ENCODE data around the gene SLC13A4.
"Not testable (repeated sequence)": the region's sequence is repeated elsewhere in the genome, so short reads cannot be mapped to it uniquely, and the experiment has no call there.

SLC13A4 gene

GRCh38 chr7:135684699-135685098 lies 43.3 kb downstream of the SLC13A4 start:
- Histone ChIP-seq H3K27me3 (ENCODE audit: insufficient read depth, low read length) (no peaks in the 10 kb centered on the region), H3K4me3 (ENCODE audit: low read length) (no peak overlapping the region), H3K9ac (ENCODE audit: low read depth, low read length) (no peak overlapping the region), H3K27ac (ENCODE audit: low read length) (no peak overlapping the region), H3K4me1 (ENCODE audit: insufficient read depth, low read length) (no peaks in the 10 kb centered on the region; the same call in 1 of the 2 replicates), H3K36me3 (ENCODE audit: insufficient read depth, low read depth, low read length) (peaks cover 18% of the 10 kb centered on the region), H3K9me3 (ENCODE audit: insufficient read depth, low read depth, low read length) (no peaks in the 10 kb centered on the region)

- Histone ChIP-seq H3K9ac (ENCODE audit: low read depth, low read length) (no peak overlapping the region), H3K4me3 (ENCODE audit: low read length) (no peak overlapping the region), H3K4me1 (ENCODE audit: insufficient read depth, low read length) (no peaks in the 10 kb centered on the region; the same call in 1 of the 2 replicates), H3K27ac (ENCODE audit: low read length) (no peak overlapping the region), H3K27me3 (ENCODE audit: insufficient read depth, low read length) (no peaks in the 10 kb centered on the region), H3K36me3 (ENCODE audit: insufficient read depth, low read depth, low read length) (peaks cover 13% of the 10 kb centered on the region), H3K9me3 (ENCODE audit: insufficient read depth, low read depth, low read length) (no peaks in the 10 kb centered on the region)
These were observed 43.9 kb downstream of the SLC13A4 start for GRCh38 chr7:135684136-135684535.

- H3K9me3 ChIP-seq (ENCODE audit: insufficient read depth, low read depth, low read length) = no peaks in the 10 kb centered on the region
- H3K27me3 ChIP-seq (ENCODE audit: insufficient read depth, low read length) = no peaks in the 10 kb centered on the region
- no peak overlapping the region for H3K27ac ChIP-seq (ENCODE audit: low read length)
- H3K36me3 ChIP-seq (ENCODE audit: insufficient read depth, low read depth, low read length) = peaks cover 13% of the 10 kb centered on the region
- no peak overlapping the region for H3K9ac ChIP-seq (ENCODE audit: low read depth, low read length)
- no peak overlapping the region for H3K4me3 ChIP-seq (ENCODE audit: low read length)
- H3K4me1 ChIP-seq (ENCODE audit: insufficient read depth, low read length) = no peaks in the 10 kb centered on the region; the same call in 1 of the 2 replicates
These were observed 44.4 kb downstream of the SLC13A4 start for GRCh38 chr7:135683609-135684008.

- Histone ChIP-seq H3K27ac (ENCODE audit: low read length) (no peak overlapping the region), H3K36me3 (ENCODE audit: insufficient read depth, low read depth, low read length) (peaks cover 25% of the 10 kb centered on the region), H3K9ac (ENCODE audit: low read depth, low read length) (no peak overlapping the region), H3K4me1 (ENCODE audit: insufficient read depth, low read length) (no peaks in the 10 kb centered on the region; the same call in 1 of the 2 replicates), H3K27me3 (ENCODE audit: insufficient read depth, low read length) (no peaks in the 10 kb centered on the region), H3K9me3 (ENCODE audit: insufficient read depth, low read depth, low read length) (no peaks in the 10 kb centered on the region), H3K4me3 (ENCODE audit: low read length) (no peak overlapping the region)
These were observed 45.8 kb downstream of the SLC13A4 start for GRCh38 chr7:135682191-135682590.

GRCh38 chr7:135681762-135682161 lies 46.2 kb downstream of the SLC13A4 start:
- Histone ChIP-seq H3K9ac (ENCODE audit: low read depth, low read length) (no peak overlapping the region), H3K36me3 (ENCODE audit: insufficient read depth, low read depth, low read length) (peaks cover 27% of the 10 kb centered on the region), H3K27me3 (ENCODE audit: insufficient read depth, low read length) (no peaks in the 10 kb centered on the region), H3K4me3 (ENCODE audit: low read length) (no peak overlapping the region), H3K27ac (ENCODE audit: low read length) (no peak overlapping the region), H3K4me1 (ENCODE audit: insufficient read depth, low read length) (no peaks in the 10 kb centered on the region; the same call in 1 of the 2 replicates), H3K9me3 (ENCODE audit: insufficient read depth, low read depth, low read length) (no peaks in the 10 kb centered on the region)

GRCh38 chr7:135678612-135679575 lies 49.1 kb downstream of the SLC13A4 start:
- H3K27me3 ChIP-seq (ENCODE audit: insufficient read depth, low read length) = no peaks in the 10 kb centered on the region
- H3K4me3 ChIP-seq (ENCODE audit: low read length) = no peak overlapping the region
- H3K36me3 ChIP-seq (ENCODE audit: insufficient read depth, low read depth, low read length) = peaks cover 48% of the 10 kb centered on the region
- H3K9ac ChIP-seq (ENCODE audit: low read depth, low read length) = no peak overlapping the region
- no peaks in the 10 kb centered on the region for H3K9me3 ChIP-seq (ENCODE audit: insufficient read depth, low read depth, low read length)
- H3K4me1 ChIP-seq (ENCODE audit: insufficient read depth, low read length) = no peaks in the 10 kb centered on the region
- no peak overlapping the region for H3K27ac ChIP-seq (ENCODE audit: low read length)

- H3K27me3 ChIP-seq (ENCODE audit: insufficient read depth, low read length) = no peaks in the 10 kb centered on the region
- no peak overlapping the region for H3K4me3 ChIP-seq (ENCODE audit: low read length)
- no peak overlapping the region for H3K9ac ChIP-seq (ENCODE audit: low read depth, low read length)
- H3K9me3 ChIP-seq (ENCODE audit: insufficient read depth, low read depth, low read length) = no peaks in the 10 kb centered on the region
- no peak overlapping the region for H3K27ac ChIP-seq (ENCODE audit: low read length)
- H3K36me3 ChIP-seq (ENCODE audit: insufficient read depth, low read depth, low read length) = peaks cover 48% of the 10 kb centered on the region
- H3K4me1 ChIP-seq (ENCODE audit: insufficient read depth, low read length) = no peaks in the 10 kb centered on the region
These were observed 54.7 kb downstream of the SLC13A4 start for GRCh38 chr7:135673360-135673706.

- Histone ChIP-seq H3K4me1 (ENCODE audit: insufficient read depth, low read length) (no peaks in the 10 kb centered on the region), H3K36me3 (ENCODE audit: insufficient read depth, low read depth, low read length) (peaks cover 43% of the 10 kb centered on the region), H3K9ac (ENCODE audit: low read depth, low read length) (no peak overlapping the region), H3K9me3 (ENCODE audit: insufficient read depth, low read depth, low read length) (no peaks in the 10 kb centered on the region), H3K27ac (ENCODE audit: low read length) (no peak overlapping the region), H3K27me3 (ENCODE audit: insufficient read depth, low read length) (no peaks in the 10 kb centered on the region), H3K4me3 (ENCODE audit: low read length) (no peak overlapping the region)
These were observed 55.2 kb downstream of the SLC13A4 start for GRCh38 chr7:135672560-135673359.

GRCh38 chr7:135670179-135670578 lies 57.8 kb downstream of the SLC13A4 start:
- Histone ChIP-seq H3K36me3 (ENCODE audit: insufficient read depth, low read depth, low read length) (peaks cover 20% of the 10 kb centered on the region), H3K27ac (ENCODE audit: low read length) (no peak overlapping the region), H3K27me3 (ENCODE audit: insufficient read depth, low read length) (no peaks in the 10 kb centered on the region), H3K4me1 (ENCODE audit: insufficient read depth, low read length) (no peaks in the 10 kb centered on the region), H3K9me3 (ENCODE audit: insufficient read depth, low read depth, low read length) (no peaks in the 10 kb centered on the region), H3K9ac (ENCODE audit: low read depth, low read length) (no peak overlapping the region; the same call in 1 of the 2 replicates), H3K4me3 (ENCODE audit: low read length) (no peak overlapping the region)

- peaks cover 17% of the 10 kb centered on the region for H3K36me3 ChIP-seq (ENCODE audit: insufficient read depth, low read depth, low read length)
- no peak overlapping the region for H3K4me3 ChIP-seq (ENCODE audit: low read length)
- H3K27ac ChIP-seq (ENCODE audit: low read length) = no peak overlapping the region
- H3K9me3 ChIP-seq (ENCODE audit: insufficient read depth, low read depth, low read length) = no peaks in the 10 kb centered on the region
- H3K27me3 ChIP-seq (ENCODE audit: insufficient read depth, low read length) = no peaks in the 10 kb centered on the region
- H3K4me1 ChIP-seq (ENCODE audit: insufficient read depth, low read length) = no peaks in the 10 kb centered on the region
- no peak overlapping the region; the same call in 1 of the 2 replicates for H3K9ac ChIP-seq (ENCODE audit: low read depth, low read length)
These were observed 58.2 kb downstream of the SLC13A4 start for GRCh38 chr7:135669774-135670173.

GRCh38 chr7:135668852-135669395 lies 59.1 kb downstream of the SLC13A4 start:
- H3K9ac ChIP-seq (ENCODE audit: low read depth, low read length); H3K36me3 ChIP-seq (ENCODE audit: insufficient read depth, low read depth, low read length); H3K27me3 ChIP-seq (ENCODE audit: insufficient read depth, low read length); H3K9me3 ChIP-seq (ENCODE audit: insufficient read depth, low read depth, low read length); H3K4me3 ChIP-seq (ENCODE audit: low read length); H3K4me1 ChIP-seq (ENCODE audit: insufficient read depth, low read length); H3K27ac ChIP-seq (ENCODE audit: low read length): not testable (repeated sequence)

Measured in iPS-20b (cell line).